ENCODE measurements around the gene ST3GAL2.

GRCh38 chr16:70374213-70374612, 64.7 kb downstream of the ST3GAL2 start:
- TF ChIP-seq, protein P1, sequence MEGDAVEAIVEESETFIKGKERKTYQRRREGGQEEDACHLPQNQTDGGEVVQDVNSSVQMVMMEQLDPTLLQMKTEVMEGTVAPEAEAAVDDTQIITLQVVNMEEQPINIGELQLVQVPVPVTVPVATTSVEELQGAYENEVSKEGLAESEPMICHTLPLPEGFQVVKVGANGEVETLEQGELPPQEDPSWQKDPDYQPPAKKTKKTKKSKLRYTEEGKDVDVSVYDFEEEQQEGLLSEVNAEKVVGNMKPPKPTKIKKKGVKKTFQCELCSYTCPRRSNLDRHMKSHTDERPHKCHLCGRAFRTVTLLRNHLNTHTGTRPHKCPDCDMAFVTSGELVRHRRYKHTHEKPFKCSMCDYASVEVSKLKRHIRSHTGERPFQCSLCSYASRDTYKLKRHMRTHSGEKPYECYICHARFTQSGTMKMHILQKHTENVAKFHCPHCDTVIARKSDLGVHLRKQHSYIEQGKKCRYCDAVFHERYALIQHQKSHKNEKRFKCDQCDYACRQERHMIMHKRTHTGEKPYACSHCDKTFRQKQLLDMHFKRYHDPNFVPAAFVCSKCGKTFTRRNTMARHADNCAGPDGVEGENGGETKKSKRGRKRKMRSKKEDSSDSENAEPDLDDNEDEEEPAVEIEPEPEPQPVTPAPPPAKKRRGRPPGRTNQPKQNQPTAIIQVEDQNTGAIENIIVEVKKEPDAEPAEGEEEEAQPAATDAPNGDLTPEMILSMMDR (IDR thresholded peaks at IDR 0.05): no peak
- TF ChIP-seq POLR2A (IDR thresholded peaks at IDR 0.05): no peak
